Panc1 (cell line): ENCODE results near the gene TBCE. TPM values are rescaled to one million over a fixed set of nuclear protein-coding genes. Genes with fewer than 3 reads are reported as not detected.

Experiments
- ATAC-seq: fragments of 200-7000 bp; cut with Tn5 transposase; 2 replicates; pipeline ENCODE4 v1.9.1; 2020; ENCODE audit warnings: mild to moderate bottlenecking, moderate library complexity
- BruUV-seq: library from RNA; stranded (reverse); fragments of 400-500 nt; replicated peaks from 2 replicates; lab custom pipeline; 2021; lab: Mats Ljungman, UMichigan
- CTCF ChIA-PET: fragments of 300-600 bp; sonication (Branson Sonifier 250); formaldehyde crosslinking; loops from one replicate; lab custom pipeline; 2022; ENCODE audit warnings: antibody characterized with exemption; lab: Charles Lee
- POLR2A ChIA-PET: fragments of 300-600 bp; sonication (Branson Sonifier 250); formaldehyde crosslinking; loops from one replicate; lab custom pipeline; 2022; ENCODE audit warnings: antibody characterized with exemption; lab: Charles Lee
- DNase-seq: peaks from one replicate; pipeline ENCODE4 v3.0.0-alpha.2; 2010; ENCODE audit warnings: low read depth, low spot score
- H3K27ac ChIP-seq: 2 replicates; pipeline ENCODE4 v1.5.1; 2011; ENCODE audit warnings: mild to moderate bottlenecking, low read length, inconsistent platforms
- H3K27me3 ChIP-seq: fragments of 200-500 bp; sonication (Bioruptor generic); 2 replicates; pipeline ENCODE4 v1.6.0; 2014; ENCODE audit warnings: low read length, inconsistent platforms; ENCODE audit not compliant: control insufficient read depth, insufficient read depth
- H3K36me3 ChIP-seq: fragments of 200-500 bp; sonication (Bioruptor generic); 2 replicates; pipeline ENCODE4 v1.5.1; 2014; ENCODE audit warnings: inconsistent platforms, mild to moderate bottlenecking, low read length, moderate library complexity; ENCODE audit not compliant: control insufficient read depth, insufficient read depth
- H3K4me1 ChIP-seq: 2 replicates; pipeline ENCODE4 v1.5.1; 2011; ENCODE audit warnings: inconsistent platforms, mild to moderate bottlenecking, low read length, moderate library complexity; ENCODE audit not compliant: control insufficient read depth, insufficient read depth
- H3K4me3 ChIP-seq, 2 experiments: 2 replicates each; pipeline ENCODE4 v1.5.1; 2011 to 2012; ENCODE audit warnings: low read depth in 2 of 2, low read length in 2 of 2, mild to moderate bottlenecking in 2 of 2, inconsistent platforms in 1 of 2, moderate library complexity in 1 of 2
- H3K9me3 ChIP-seq: fragments of 200-500 bp; sonication (Bioruptor generic); 2 replicates; pipeline ENCODE4 v1.5.1; 2014; ENCODE audit warnings: low read depth, mild to moderate bottlenecking, inconsistent platforms, low read length, moderate library complexity; ENCODE audit not compliant: control insufficient read depth, insufficient read depth
- POLR2AphosphoS5 ChIP-seq: IDR thresholded peaks from 2 replicates; pipeline ENCODE4 v1.6.1; 2012; ENCODE audit warnings: mild to moderate bottlenecking, low read depth, low read length, moderate library complexity
- SIN3A ChIP-seq: IDR thresholded peaks from 2 replicates; pipeline ENCODE4 v1.6.1; 2012; ENCODE audit warnings: low read depth, mild to moderate bottlenecking, low read length, moderate library complexity, borderline replicate concordance; ENCODE audit not compliant: insufficient read depth
- TCF7L2 ChIP-seq: IDR thresholded peaks from 2 replicates; pipeline ENCODE4 v1.6.1; 2011; ENCODE audit warnings: mild to moderate bottlenecking, low read depth, low read length, inconsistent platforms
- in situ Hi-C: cut with HindIII; loops from 2 replicates; pipeline ENCODE4 v1.10.0; 2016; ENCODE audit warnings: low sequenced_read_pairs, low pct_unique_long_range_greater_than_20kb
- intact Hi-C: fragments of 100-400 bp; cut with micrococcal nuclease; formaldehyde crosslinking; loops from one replicate; pipeline ENCODE4 v1.10.0; 2022; ENCODE audit not compliant: unreplicated experiment
- total RNA-seq: library from RNA; stranded (reverse); gene quantifications from one replicate; pipeline ENCODE4 v1.2.1, GENCODE V29; 2021; ENCODE audit not compliant: unreplicated experiment
- TF ChIP-seq, protein P1 (sequence below): fragments of 450-650 bp; IDR thresholded peaks from 2 replicates; pipeline ENCODE4 v1.5.1; 2017; ENCODE audit warnings: mild to moderate bottlenecking
- TF ChIP-seq, protein P2 (sequence below), 2 experiments: IDR thresholded peaks; 2 replicates each; pipeline ENCODE4 v1.6.1; 2011 to 2012; ENCODE audit warnings: low read depth in 2 of 2, control low read depth in 1 of 2, low read length in 1 of 2, mild to moderate bottlenecking in 1 of 2, moderate library complexity in 1 of 2; ENCODE audit not compliant: insufficient read depth in 1 of 2

TBCE gene
- total RNA-seq, 1 experiment from 2014 or later = 72.0 TPM

DNA sequence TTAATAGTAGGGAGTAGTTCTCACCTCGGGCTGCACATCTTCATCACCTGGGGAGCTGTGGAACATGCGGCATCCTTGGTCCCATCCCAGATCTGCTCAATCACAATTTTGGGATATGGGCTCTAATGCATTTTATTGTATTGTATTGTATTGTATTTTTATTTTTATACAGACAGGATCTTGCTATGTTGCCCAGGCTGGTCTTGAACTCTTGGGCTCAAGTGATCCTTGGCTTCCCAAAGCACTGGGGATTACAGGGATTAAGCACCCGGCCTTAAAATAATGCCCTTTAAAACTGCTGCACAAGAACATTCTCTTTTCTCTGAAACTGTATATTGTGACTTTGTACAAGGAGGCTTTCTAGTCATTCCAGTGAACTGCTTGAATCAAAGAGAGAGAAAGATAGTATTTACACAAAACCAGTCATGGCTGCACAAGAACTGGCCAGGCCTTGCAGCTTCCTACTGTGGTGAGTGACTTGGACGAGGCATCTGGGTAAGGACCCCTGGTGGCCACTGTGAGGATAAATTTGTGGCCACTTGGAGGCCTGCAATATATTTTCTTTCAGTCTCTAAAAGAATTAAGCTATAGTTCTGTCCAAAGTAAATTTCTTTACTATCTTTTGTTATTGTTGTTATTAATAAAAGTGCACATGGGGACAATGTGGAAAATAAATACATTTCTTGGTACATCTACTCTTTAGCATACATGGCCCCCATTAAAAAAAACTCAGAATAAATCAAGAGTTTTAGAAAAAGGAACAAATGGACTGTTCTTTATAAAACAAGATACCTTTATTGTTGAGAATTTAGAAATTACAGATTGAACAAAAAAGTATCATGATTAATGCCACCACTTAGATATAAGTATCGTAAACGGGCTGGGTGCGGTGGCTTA, 48.0 kb downstream of the TBCE start:
- in situ Hi-C loops (no loop called here), intact Hi-C loops (loop anchor here (2.0 to 5.0 kb wide), 3 partner anchors 48 to 148 kb away; partner anchors contain the start of genes ARID4B, GGPS1 and TBCE)
- Histone ChIP-seq H3K27ac (peak overlapping the region; percentile 83), H3K36me3 (no peaks in the 10 kb centered on the region; the same call in 1 of the 2 replicates), H3K4me1 (peaks cover 49% of the 10 kb centered on the region), H3K4me3 (no peak overlapping the region), H3K9me3 (no peaks in the 10 kb centered on the region), H3K27me3 (no peaks in the 10 kb centered on the region)
- POLR2A ChIA-PET = no interaction called here
- DNase-seq (no peak), ATAC-seq (peak; percentile 80)
- TF ChIP-seq SIN3A (no peak), POLR2AphosphoS5 (peak; percentile 47; the same call in 1 of the 2 replicates)
- TF ChIP-seq, protein P1, sequence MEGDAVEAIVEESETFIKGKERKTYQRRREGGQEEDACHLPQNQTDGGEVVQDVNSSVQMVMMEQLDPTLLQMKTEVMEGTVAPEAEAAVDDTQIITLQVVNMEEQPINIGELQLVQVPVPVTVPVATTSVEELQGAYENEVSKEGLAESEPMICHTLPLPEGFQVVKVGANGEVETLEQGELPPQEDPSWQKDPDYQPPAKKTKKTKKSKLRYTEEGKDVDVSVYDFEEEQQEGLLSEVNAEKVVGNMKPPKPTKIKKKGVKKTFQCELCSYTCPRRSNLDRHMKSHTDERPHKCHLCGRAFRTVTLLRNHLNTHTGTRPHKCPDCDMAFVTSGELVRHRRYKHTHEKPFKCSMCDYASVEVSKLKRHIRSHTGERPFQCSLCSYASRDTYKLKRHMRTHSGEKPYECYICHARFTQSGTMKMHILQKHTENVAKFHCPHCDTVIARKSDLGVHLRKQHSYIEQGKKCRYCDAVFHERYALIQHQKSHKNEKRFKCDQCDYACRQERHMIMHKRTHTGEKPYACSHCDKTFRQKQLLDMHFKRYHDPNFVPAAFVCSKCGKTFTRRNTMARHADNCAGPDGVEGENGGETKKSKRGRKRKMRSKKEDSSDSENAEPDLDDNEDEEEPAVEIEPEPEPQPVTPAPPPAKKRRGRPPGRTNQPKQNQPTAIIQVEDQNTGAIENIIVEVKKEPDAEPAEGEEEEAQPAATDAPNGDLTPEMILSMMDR = peak; percentile 89
- CTCF ChIA-PET = interaction anchor here (0.5 to 0.7 kb wide), 5 partner anchors 12 to 987 kb away, joined by 3 to 9 read pairs (median 3); no protein-coding TSS in a partner anchor
- BruUV-seq = no TSS peak

DNA sequence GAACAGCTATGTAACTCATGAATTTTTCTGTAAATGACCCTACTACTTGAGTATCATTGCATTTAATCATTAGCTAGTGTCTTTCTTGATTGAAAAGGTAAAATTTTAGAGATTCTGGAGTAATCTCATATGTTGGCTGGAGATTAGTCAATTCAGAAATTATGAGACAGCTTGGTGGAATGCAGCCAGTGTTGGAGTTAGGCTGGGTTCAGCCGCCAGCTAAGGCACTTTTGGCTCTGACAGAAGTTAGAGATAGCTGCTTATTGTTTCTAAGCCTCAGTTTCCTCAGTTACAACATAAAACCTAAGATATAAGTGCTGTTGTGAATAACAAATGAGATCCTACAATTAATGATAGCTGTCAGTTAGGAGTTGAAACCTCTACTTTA, 49.4 kb downstream of the TBCE start:
- intact Hi-C loops (loop anchor here (1.0 to 5.0 kb wide), 3 partner anchors 49 to 163 kb away; partner anchors contain the start of gene TBCE), in situ Hi-C loops (no loop called here)
- Histone ChIP-seq H3K9me3 (no peaks in the 10 kb centered on the region), H3K4me1 (peaks cover 35% of the 10 kb centered on the region), H3K4me3 (no peak overlapping the region), H3K27ac (peak overlapping the region; percentile 83), H3K27me3 (no peaks in the 10 kb centered on the region), H3K36me3 (no peaks in the 10 kb centered on the region; the same call in 1 of the 2 replicates)
- ATAC-seq = 0 out of 2 replicates have a peak, but pooled peaks have one; percentile 6
- ChIA-PET POLR2A (interaction anchor here (0.7 kb wide), 1 partner anchor 142 kb away, joined by 3 read pairs; no protein-coding TSS in a partner anchor), CTCF (interaction anchor here (0.5 to 1.3 kb wide), 5 partner anchors 8 to 232 kb away, joined by 3 to 8 read pairs (median 4); no protein-coding TSS in a partner anchor)
- DNase-seq = no peak
- TF ChIP-seq, protein P2, sequence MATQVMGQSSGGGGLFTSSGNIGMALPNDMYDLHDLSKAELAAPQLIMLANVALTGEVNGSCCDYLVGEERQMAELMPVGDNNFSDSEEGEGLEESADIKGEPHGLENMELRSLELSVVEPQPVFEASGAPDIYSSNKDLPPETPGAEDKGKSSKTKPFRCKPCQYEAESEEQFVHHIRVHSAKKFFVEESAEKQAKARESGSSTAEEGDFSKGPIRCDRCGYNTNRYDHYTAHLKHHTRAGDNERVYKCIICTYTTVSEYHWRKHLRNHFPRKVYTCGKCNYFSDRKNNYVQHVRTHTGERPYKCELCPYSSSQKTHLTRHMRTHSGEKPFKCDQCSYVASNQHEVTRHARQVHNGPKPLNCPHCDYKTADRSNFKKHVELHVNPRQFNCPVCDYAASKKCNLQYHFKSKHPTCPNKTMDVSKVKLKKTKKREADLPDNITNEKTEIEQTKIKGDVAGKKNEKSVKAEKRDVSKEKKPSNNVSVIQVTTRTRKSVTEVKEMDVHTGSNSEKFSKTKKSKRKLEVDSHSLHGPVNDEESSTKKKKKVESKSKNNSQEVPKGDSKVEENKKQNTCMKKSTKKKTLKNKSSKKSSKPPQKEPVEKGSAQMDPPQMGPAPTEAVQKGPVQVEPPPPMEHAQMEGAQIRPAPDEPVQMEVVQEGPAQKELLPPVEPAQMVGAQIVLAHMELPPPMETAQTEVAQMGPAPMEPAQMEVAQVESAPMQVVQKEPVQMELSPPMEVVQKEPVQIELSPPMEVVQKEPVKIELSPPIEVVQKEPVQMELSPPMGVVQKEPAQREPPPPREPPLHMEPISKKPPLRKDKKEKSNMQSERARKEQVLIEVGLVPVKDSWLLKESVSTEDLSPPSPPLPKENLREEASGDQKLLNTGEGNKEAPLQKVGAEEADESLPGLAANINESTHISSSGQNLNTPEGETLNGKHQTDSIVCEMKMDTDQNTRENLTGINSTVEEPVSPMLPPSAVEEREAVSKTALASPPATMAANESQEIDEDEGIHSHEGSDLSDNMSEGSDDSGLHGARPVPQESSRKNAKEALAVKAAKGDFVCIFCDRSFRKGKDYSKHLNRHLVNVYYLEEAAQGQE (IDR thresholded peaks at IDR 0.05; ENCODE audit: insufficient read depth in 1 of 2, low read depth in 2 of 2, low read length in 1 of 2) = no peak
- TF ChIP-seq SIN3A (no peak), POLR2AphosphoS5 (no peak), TCF7L2 (no peak)
- TF ChIP-seq, protein P1 = no peak
- no TSS peak for BruUV-seq
